ENCODE results near the gene PRC1. TPM values are rescaled to one million over a fixed set of nuclear protein-coding genes. Genes with fewer than 3 reads are reported as not detected.

Gene PRC1
- total RNA-seq, 4 donors from 2014 or later = 12.1 to 31.0 (median 14.9) TPM

GRCh38 chr15:90952901-90953677, 41.2 kb downstream of the PRC1 start:
- Histone ChIP-seq H3K27me3 (no peaks in the 10 kb centered on the region), H3K36me3 (peaks cover 0 to 60% (median 14%) of the 10 kb centered on the region in 3 donors), H3K9me3 (no peaks in the 10 kb centered on the region), H3K4me1 (peaks cover 0 to 29% (median 23%) of the 10 kb centered on the region in 4 donors), H3K4me3 (no peak overlapping the region), H3K27ac (no peak overlapping the region)
- no peak for DNase-seq (ENCODE audit: low spot score in 2 of 2)
- TF ChIP-seq EP300 (IDR thresholded peaks at IDR 0.05) (no peak), CTCF (IDR thresholded peaks at IDR 0.05) (no peak), POLR2A (IDR thresholded peaks at IDR 0.05) (no peak)
- 83 to 96% methylated on average over 10 to 14 of the region's 14 CpGs for WGBS, 2 donors

GRCh38 chr15:90950676-90951075, 43.7 kb downstream of the PRC1 start:
- no peaks in the 10 kb centered on the region for H3K27me3 ChIP-seq
- H3K9me3 ChIP-seq = no peaks in the 10 kb centered on the region
- H3K27ac ChIP-seq = no peak overlapping the region
- H3K4me1 ChIP-seq = peaks cover 0 to 10% (median 7%) of the 10 kb centered on the region in 4 donors
- H3K4me3 ChIP-seq = no peak overlapping the region
- WGBS, 2 donors = 95 to 99% methylated on average over 6 of the region's 6 CpGs
- peaks cover 0 to 84% (median 22%) of the 10 kb centered on the region in 3 donors for H3K36me3 ChIP-seq
- no peak for DNase-seq (ENCODE audit: low spot score in 2 of 2)
- no peak for TF ChIP-seq CTCF (IDR thresholded peaks at IDR 0.05)
- TF ChIP-seq EP300 (IDR thresholded peaks at IDR 0.05) = no peak
- TF ChIP-seq POLR2A (IDR thresholded peaks at IDR 0.05) = no peak

GRCh38 chr15:90949979-90950675, 44.2 kb downstream of the PRC1 start:
- H3K4me3 ChIP-seq = no peak overlapping the region
- WGBS, 2 donors = 91 to 94% methylated on average over 17 to 23 of the region's 23 CpGs
- no peak for DNase-seq (ENCODE audit: low spot score in 2 of 2)
- no peaks in the 10 kb centered on the region for H3K27me3 ChIP-seq
- H3K9me3 ChIP-seq = no peaks in the 10 kb centered on the region
- peaks cover 0 to 90% (median 25%) of the 10 kb centered on the region in 3 donors for H3K36me3 ChIP-seq
- H3K27ac ChIP-seq = no peak overlapping the region
- TF ChIP-seq POLR2A (IDR thresholded peaks at IDR 0.05) = no peak
- no peak for TF ChIP-seq EP300 (IDR thresholded peaks at IDR 0.05)
- no peak for TF ChIP-seq CTCF (IDR thresholded peaks at IDR 0.05)
- peaks cover 0 to 4% (median 1%) of the 10 kb centered on the region in 4 donors for H3K4me1 ChIP-seq

- H3K27me3 ChIP-seq = no peaks in the 10 kb centered on the region
- no peak overlapping the region for H3K4me3 ChIP-seq
- H3K36me3 ChIP-seq = peaks cover 0 to 100% (median 36%) of the 10 kb centered on the region in 3 donors
- no peak for TF ChIP-seq POLR2A (IDR thresholded peaks at IDR 0.05)
- TF ChIP-seq EP300 (IDR thresholded peaks at IDR 0.05) = no peak
- TF ChIP-seq CTCF (IDR thresholded peaks at IDR 0.05) = no peak
- H3K27ac ChIP-seq = no peak overlapping the region
- 94 to 95% methylated on average over 2 to 8 of the region's 8 CpGs for WGBS, 2 donors
- H3K4me1 ChIP-seq = no peaks in the 10 kb centered on the region
- no peaks in the 10 kb centered on the region for H3K9me3 ChIP-seq
- no peak for DNase-seq (ENCODE audit: low spot score in 2 of 2)
Measured at GRCh38 chr15:90948506-90948905, 45.8 kb downstream of the PRC1 start.
